ENCODE results near the gene KLHL14. TPM values are rescaled to one million over a fixed set of nuclear protein-coding genes. Genes with fewer than 3 reads are reported as not detected.
"Not testable (repeated sequence)": the region's sequence is repeated elsewhere in the genome, so short reads cannot be mapped to it uniquely, and the experiment has no call there.

KLHL14 gene
- total RNA-seq, 1 donor from 2014 or later = not detected

GRCh38 chr18:32798209-32798960 lies 25.6 kb upstream of the KLHL14 start:
- Mint-ChIP-seq H3K4me1 (ENCODE audit: low read depth) (no peaks in the 10 kb centered on the region), H3K36me3 (ENCODE audit: low read depth) (peaks cover 3% of the 10 kb centered on the region), H3K4me3 (ENCODE audit: unreplicated experiment) (no peak overlapping the region), H3K27ac (ENCODE audit: unreplicated experiment) (no peak overlapping the region), H3K27me3 (ENCODE audit: low read depth) (peaks cover 9% of the 10 kb centered on the region), H3K9me3 (ENCODE audit: low read depth) (peaks cover 28% of the 10 kb centered on the region)
- no peak for DNase-seq (ENCODE audit: low spot score)
- TF ChIP-seq CTCF (IDR thresholded peaks at IDR 0.05) = no peak

GRCh38 chr18:32794667-32795066 lies 21.8 kb upstream of the KLHL14 start:
- H3K27me3 Mint-ChIP-seq (ENCODE audit: low read depth); H3K27ac Mint-ChIP-seq (ENCODE audit: unreplicated experiment); H3K4me1 Mint-ChIP-seq (ENCODE audit: low read depth); H3K36me3 Mint-ChIP-seq (ENCODE audit: low read depth); H3K4me3 Mint-ChIP-seq (ENCODE audit: unreplicated experiment): not testable (repeated sequence)
- peak; percentile 70 for DNase-seq (ENCODE audit: low spot score)
- peaks cover 27% of the 10 kb centered on the region for H3K9me3 Mint-ChIP-seq (ENCODE audit: low read depth)

- no peaks in the 10 kb centered on the region for H3K36me3 Mint-ChIP-seq (ENCODE audit: low read depth)
- no peak for TF ChIP-seq CTCF (IDR thresholded peaks at IDR 0.05)
- peaks cover 4% of the 10 kb centered on the region for H3K9me3 Mint-ChIP-seq (ENCODE audit: low read depth)
- H3K4me3 Mint-ChIP-seq (ENCODE audit: unreplicated experiment) = no peak overlapping the region
- no peak for DNase-seq (ENCODE audit: low spot score)
- no peaks in the 10 kb centered on the region for H3K4me1 Mint-ChIP-seq (ENCODE audit: low read depth)
- peaks cover 31% of the 10 kb centered on the region for H3K27me3 Mint-ChIP-seq (ENCODE audit: low read depth)
- no peak overlapping the region for H3K27ac Mint-ChIP-seq (ENCODE audit: unreplicated experiment)
Observed at GRCh38 chr18:32779010-32779409, 6.2 kb upstream of the KLHL14 start.

- no peak overlapping the region for H3K4me3 Mint-ChIP-seq (ENCODE audit: unreplicated experiment)
- peaks cover 4% of the 10 kb centered on the region for H3K9me3 Mint-ChIP-seq (ENCODE audit: low read depth)
- no peak for TF ChIP-seq CTCF (IDR thresholded peaks at IDR 0.05)
- H3K4me1 Mint-ChIP-seq (ENCODE audit: low read depth) = peaks cover 4% of the 10 kb centered on the region
- H3K27ac Mint-ChIP-seq (ENCODE audit: unreplicated experiment) = no peak overlapping the region
- H3K27me3 Mint-ChIP-seq (ENCODE audit: low read depth) = peaks cover 38% of the 10 kb centered on the region
- no peaks in the 10 kb centered on the region for H3K36me3 Mint-ChIP-seq (ENCODE audit: low read depth)
- no peak for DNase-seq (ENCODE audit: low spot score)
Observed at GRCh38 chr18:32777049-32777448, 4.2 kb upstream of the KLHL14 start.

GRCh38 chr18:32776561-32776960 lies 3.7 kb upstream of the KLHL14 start:
- no peak for DNase-seq (ENCODE audit: low spot score)
- Mint-ChIP-seq H3K27me3 (ENCODE audit: low read depth) (peaks cover 36% of the 10 kb centered on the region), H3K27ac (ENCODE audit: unreplicated experiment) (no peak overlapping the region), H3K36me3 (ENCODE audit: low read depth) (no peaks in the 10 kb centered on the region), H3K4me1 (ENCODE audit: low read depth) (peaks cover 4% of the 10 kb centered on the region), H3K9me3 (ENCODE audit: low read depth) (peaks cover 4% of the 10 kb centered on the region), H3K4me3 (ENCODE audit: unreplicated experiment) (no peak overlapping the region)
- no peak for TF ChIP-seq CTCF (IDR thresholded peaks at IDR 0.05)

- Mint-ChIP-seq H3K9me3 (ENCODE audit: low read depth) (peaks cover 4% of the 10 kb centered on the region), H3K27ac (ENCODE audit: unreplicated experiment) (no peak overlapping the region), H3K4me1 (ENCODE audit: low read depth) (peaks cover 13% of the 10 kb centered on the region), H3K27me3 (ENCODE audit: low read depth) (peaks cover 40% of the 10 kb centered on the region), H3K4me3 (ENCODE audit: unreplicated experiment) (no peak overlapping the region), H3K36me3 (ENCODE audit: low read depth) (no peaks in the 10 kb centered on the region)
- no peak for TF ChIP-seq CTCF (IDR thresholded peaks at IDR 0.05)
- DNase-seq (ENCODE audit: low spot score) = no peak
Observed at GRCh38 chr18:32775628-32776027, 2.8 kb upstream of the KLHL14 start.

Measured in chondrocyte (in vitro differentiated cells).